Measurements from ENCODE around the gene SLC39A8.
"Not testable (repeated sequence)": the region's sequence is repeated elsewhere in the genome, so short reads cannot be mapped to it uniquely, and the experiment has no call there.

SLC39A8 gene

DNA sequence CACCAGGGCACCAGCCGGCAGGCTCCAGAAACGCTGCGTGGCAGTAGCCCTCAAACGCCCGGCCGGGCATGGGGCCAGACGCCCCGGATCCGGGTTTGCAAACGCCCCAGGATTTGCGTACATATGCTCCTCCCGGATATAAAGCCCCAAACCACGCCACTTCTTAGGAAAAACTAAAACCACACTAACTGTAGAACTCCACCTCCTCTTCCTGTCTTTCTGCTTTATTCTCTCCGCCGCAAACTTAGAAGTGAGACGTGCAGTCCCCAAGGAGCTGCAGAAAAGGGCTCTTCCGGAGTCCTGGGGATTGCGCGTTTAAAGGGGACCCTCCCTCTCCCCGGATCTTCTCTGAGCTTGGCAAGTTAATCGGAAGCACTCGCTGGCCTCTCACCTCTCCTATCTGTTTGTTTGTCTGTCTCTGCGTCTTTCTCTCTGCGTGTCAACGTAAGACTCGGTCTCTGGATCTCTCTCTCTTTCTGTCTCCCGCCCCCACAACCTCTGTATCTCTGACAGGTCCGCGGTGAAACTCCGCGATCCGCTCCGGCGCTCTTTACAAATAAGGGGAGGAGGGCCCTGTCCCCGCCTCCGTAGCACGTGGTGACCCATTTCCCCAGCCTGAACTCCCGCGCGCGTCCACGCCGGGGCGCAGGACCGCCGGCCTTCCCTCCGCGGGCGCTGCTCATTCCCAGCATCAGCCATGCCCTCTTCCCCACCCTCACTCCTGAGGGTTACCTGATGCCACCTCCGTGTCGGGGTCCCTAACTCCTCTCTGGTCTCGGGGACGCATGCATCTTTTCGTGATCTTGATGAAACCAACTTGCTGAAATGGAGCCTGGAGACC, at the start of gene SLC39A8:
Gene SLC39A8 (minus strand): TSS at position 529 of the 841 bp plus-strand sequence. CDS start 820 bp downstream, outside the sequence.
- peak; percentile 69 to 80 for DNase-seq (ENCODE audit: low read depth in 2 of 2, low spot score in 1 of 2)

DNA sequence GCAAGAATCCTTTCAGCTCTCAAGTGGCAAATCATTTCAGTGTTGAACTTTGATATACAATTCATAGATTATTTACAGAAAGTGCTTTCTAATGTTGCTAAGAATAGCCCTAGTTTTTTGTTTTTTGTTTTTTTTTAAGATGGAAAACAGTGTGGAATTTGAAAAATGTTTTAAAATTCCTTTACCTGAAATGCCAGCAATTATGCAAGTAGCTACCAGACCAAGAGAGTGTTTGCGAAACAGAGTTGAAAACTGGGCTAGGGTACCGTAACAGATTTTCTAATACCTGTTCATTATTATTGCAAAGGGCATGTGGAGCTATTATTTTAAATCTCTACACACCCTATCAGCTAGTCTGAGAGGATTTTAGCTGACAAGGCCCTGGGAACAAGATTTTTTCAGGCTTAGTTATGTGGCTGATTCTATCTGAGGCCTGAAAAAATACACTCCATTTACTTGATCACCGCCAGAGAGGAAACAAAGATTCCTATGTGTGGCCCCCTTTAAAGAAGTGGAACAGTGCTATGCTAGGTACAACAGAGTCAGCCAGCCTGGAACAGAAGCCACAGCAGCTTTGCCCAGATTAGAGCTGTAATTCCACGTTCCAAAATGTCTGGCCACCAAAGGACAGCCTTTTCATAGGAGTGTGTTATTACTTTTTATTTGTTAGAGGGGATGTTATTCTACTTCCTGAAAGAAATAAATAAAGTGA, 46.9 kb upstream of the SLC39A8 start:
- no peak for DNase-seq (ENCODE audit: low read depth in 2 of 2, low spot score in 1 of 2)

DNA sequence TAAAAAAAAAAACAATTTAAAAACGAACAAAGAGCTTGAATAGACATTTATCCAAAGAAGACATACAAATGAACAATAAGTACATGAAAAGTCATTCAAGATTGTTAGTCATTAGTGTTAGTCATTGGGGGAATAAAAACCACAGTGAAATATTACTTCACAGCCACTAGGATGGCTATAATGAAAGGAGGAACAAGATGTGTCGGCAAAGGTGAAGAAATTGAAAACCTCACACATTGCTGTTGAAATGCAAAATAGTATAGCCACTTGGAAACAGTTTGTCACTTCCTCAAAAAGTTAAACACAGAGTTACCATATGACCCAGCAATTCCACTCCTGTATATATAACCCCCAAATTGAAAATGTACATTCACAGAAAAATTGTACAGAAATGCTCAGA, 45.2 kb upstream of the SLC39A8 start:
- DNase-seq (ENCODE audit: low read depth in 2 of 2, low spot score in 1 of 2) = no peak

DNA sequence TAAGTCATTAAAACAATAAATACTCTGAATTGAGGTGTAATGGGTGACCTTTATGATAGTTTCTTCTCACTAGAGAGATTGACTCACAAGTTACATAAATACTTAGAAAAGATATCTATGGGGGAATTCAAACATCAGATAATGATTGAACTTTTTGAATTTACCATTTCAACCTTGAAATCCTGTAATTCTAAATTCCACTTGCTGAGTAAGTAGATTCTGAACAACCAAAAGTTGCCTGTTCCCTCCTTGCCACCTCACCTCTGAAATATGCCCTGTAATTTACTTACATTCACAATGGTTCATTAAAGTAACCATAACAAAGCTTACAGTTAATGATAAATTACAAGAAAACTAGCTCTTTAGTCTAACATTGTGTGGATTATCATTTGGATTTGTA, 43.3 kb upstream of the SLC39A8 start:
- DNase-seq (ENCODE audit: low read depth in 2 of 2, low spot score in 1 of 2) = no peak

DNA sequence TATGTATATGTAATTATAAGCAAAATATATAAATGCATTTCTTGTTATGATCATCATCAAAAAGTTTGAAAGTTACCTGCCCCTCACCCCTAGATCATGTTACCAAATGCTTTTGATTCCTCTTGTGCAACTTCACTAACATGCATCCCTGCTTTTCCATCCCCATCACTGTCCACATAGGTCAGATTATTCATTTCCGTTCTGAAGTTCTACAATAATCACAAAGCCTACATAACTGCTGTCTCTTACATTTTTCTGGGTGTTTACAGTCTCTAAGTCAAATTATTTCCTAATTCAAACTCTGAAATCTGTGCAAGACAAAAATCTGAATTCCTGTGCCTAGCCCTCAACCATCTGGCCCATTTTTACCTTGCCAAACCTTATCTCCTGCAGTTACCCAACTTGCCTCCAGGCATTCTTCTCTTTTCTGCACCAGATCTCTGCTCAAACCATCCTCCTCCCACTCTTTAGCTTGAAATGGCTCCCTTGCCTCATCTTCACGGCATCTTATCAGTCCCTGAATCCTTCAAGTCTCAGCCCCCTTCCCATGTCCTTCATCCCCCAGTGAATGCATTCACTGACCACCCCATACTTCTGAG, 42.4 kb upstream of the SLC39A8 start:
- no peak for DNase-seq (ENCODE audit: low read depth in 2 of 2, low spot score in 1 of 2)

DNA sequence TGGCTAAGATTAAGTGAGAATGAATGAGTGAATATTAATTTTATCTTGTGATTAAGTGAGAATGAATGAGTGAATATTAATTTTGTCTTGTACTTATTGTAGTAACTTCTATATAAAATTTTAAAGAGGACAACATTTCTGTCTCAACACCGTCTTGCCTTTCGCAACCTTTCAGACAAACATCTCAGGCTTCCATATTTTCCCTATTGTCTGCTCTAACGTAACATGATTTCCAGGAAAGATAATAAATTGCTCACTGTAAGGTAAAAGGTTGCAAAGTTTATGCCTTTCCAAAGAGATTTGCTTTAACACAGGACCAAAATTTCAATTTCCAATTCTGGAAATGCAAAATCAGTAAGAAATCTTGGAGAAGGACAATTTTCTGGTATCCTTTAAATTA, 41.7 kb upstream of the SLC39A8 start:
- DNase-seq (ENCODE audit: low read depth in 2 of 2, low spot score in 1 of 2) = no peak

DNA sequence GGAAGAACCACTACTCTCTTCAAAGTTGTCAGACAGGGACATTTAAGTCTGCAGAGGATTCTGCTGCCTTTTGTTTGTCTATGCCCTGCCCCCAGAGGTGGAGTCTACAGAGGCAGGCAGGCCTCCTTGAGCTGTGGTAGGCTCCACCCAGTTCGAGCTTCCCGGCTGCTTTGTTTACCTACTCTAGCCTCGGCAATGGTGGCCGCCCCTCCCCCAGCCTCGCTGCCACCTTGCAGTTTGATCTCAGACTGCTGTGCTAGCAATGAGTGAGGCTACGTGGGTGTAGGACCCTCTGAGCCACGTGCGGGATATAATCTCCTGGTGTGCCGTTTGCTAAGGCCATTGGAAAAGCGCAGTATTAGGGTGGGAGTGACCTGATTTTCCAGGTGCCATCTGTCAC, 35.0 kb upstream of the SLC39A8 start:
- not testable (repeated sequence) for DNase-seq (ENCODE audit: low read depth in 2 of 2, low spot score in 1 of 2)

DNA sequence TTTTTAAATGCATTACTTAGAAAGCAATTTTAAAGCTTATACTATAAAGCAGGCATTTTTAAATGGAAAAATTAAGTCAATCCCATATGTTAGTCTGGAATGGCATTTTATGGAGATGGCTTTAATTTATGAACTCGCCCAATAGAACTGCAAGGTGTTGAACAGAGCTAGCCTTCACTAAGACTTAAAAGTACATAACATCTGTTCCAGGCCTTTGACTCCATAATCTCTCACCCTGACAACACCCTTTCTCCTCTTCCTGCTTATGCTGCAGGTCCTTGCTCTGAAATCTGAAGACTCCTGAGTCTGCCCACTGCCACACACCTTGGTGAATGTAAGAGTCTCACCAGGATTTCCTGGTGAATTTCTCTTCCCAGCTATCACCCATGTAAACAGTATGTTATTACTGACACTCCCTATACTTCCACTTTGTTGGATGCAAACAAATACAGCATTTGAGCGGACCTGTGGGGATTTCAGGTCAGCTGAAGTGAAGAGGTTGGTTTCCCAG, 17.7 kb upstream of the SLC39A8 start:
- DNase-seq (ENCODE audit: low read depth in 2 of 2, low spot score in 1 of 2) = no peak

DNA sequence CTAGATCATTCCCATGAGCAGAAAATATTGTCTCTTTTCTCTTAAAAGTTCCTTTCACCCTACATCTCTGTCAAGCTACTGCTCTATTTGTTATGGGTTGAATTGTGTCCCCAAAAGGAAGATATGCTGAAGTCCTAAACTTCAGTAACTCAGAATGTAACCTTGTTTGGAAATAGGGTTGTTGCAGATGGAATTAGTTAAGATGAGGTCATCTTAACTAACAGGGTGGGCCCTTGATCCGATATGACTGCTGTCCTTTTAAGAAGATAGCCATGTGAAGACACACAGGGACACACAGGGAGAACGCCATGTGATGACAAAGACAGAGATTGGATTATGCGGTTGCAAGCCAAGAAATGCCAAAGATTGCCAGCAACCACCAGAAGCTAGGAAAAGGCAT, 12.8 kb upstream of the SLC39A8 start:
- no peak for DNase-seq (ENCODE audit: low read depth in 2 of 2, low spot score in 1 of 2)

DNA sequence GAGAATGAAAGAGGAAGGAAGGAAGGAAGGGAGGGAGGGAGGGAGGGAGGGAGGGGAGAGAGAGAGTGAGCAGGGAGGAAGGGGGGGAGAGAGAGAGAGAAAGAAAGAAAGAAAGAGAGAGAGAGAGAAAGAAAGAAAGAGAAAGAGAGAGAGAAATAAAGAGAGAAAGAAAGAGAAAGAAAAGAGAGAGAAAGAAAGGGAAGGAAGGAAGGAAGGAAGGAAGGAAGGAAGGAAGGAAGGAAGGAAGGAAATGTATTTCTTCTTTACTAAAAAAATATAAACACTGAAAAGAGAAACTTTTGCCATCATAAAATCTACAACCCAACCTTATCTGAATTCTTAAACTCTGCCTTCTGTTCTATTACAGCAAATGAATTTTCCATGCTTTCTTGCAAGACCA, 12.4 kb upstream of the SLC39A8 start:
- DNase-seq (ENCODE audit: low read depth in 2 of 2, low spot score in 1 of 2) = not testable (repeated sequence)

DNA sequence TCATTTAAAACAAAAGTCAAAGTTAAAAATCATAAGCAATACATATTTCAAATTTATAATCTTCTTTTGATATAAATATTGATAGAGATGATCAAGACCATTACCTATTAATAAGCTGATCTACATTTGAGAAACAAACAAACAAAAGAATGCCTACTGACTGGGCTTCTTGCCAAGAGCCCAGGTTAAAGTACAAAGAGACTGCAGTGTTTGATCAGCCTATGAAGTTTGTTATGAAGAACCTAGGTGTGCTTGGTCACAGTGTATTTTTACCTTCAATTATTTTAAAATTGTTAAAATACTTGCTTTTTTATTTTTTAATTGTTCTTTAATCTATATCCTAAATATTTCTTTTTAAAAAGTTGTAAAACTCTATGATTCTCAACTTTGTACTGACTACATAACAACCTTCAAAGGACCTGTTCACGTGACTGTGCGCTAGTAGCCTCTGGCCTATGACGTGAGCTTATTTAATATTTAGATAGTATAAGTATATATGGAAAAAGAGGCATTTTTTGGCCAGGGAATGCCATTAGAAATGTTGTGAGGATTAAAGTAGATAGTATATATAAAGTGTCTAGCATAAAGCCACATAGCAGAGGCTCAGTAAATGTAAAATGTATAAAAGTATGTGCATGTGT, 11.4 kb upstream of the SLC39A8 start:
- no peak for DNase-seq (ENCODE audit: low read depth in 2 of 2, low spot score in 1 of 2)

DNA sequence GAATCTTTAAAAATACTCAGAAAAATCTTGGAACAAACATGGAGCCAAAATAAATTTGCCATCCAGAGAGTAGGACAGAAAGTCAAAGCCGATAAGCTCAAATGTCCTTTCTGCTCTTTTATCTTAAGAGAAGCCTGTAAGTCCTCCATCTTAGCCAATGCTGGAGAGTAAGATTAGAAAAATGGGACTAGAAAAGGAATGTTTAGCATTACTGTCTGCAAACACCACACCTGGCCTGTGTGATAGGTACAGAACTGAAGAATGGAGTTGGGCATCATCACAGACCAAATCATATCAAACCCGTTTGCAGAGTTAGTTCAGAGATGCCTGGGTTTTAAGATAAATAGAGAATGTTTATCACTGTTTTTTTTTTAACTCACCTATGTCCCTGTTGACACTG, 10.5 kb upstream of the SLC39A8 start:
- DNase-seq (ENCODE audit: low read depth in 2 of 2, low spot score in 1 of 2) = no peak

DNA sequence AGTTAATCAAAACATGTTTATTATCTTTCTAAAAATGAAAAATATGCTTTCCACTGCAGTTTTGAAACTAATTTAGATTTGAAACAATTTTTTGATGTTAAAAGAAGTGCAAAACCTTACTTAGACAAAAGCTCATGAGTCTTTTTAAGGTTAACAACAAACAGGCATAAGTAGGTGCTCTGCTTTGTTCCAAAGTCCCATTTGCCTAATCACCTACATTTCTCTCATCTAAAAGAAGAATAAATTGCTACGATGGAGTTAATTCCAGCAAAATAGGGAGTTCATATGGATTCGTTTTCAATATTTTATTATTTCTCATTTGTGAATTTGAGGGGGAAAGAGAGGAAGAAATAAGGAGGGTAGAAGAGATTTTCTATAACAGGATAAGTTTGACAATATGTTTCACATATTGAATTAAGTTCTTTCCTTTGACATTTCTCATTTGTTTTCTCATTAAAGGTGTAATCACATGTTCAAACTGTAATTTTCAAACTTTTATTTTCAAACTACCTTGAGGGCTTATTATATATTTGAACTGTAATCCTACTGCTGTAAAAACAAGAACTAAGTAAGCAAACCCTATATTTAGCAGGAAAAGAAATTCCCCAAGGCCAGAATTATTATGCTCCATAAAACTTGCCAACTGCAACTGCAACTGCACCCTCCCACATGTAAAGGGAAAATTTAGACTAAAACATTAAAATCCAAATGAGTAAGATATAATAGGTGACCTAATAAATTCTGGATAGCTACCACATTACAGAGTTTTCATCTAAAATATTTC, 9.6 kb upstream of the SLC39A8 start:
- no peak for DNase-seq (ENCODE audit: low read depth in 2 of 2, low spot score in 1 of 2)

DNA sequence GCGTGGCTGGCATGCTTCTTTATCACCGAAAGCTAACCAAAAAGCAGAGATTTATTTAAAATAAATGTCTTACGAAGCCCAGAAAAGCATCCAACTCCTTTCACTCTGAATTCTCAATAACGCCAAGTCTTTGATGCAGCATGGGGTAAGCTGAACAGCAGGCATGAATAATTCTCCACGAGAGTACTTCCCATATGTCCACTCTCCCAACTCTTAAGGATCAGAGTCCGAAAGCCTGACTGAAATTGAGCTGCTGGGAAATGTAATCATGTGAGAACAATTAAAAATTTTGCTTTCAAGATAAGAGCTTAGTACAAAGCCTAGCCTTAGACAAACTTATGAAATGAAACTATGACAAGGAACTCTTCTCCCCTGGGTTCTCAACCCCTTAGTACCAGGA, 7.5 kb upstream of the SLC39A8 start:
- DNase-seq (ENCODE audit: low read depth in 2 of 2, low spot score in 1 of 2) = no peak

DNA sequence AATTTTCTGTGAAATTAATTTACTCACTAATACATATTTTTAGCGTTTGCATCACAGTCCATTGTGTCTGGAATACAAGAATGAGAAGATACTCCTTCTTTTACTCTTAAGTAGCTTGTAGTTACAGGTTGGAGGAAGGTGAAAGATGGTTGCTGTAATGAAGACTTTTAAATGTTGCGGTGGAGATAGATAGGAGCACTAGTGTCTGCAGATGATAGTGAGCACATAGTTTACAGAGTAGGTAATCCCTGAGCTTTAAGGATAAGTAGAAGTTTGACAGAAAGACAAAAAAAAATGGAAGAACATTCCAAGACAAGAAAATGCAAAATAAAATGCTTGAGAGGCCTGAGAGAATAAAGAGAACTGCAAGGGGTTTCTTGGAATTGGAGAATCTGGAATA, 5.4 kb upstream of the SLC39A8 start:
- DNase-seq (ENCODE audit: low read depth in 2 of 2, low spot score in 1 of 2) = no peak

DNA sequence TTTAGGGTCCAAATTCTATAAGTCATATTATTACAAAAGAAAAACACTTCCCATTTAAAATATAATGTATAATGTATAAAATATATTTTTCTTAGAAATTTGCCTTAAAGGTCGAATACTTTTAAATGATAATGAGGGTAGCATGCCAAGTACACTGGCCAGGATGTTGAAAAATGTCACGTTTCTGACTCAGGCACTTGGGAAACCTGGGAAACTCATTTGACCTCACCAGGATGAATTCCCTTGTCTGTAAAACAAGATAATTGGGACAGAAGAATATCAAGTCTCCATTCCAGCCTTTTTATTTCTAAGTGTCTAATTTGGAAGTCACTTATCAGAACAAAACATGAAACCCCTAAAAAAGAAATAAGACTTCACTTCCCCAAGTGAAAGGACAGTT, 3.4 kb upstream of the SLC39A8 start:
- no peak for DNase-seq (ENCODE audit: low read depth in 2 of 2, low spot score in 1 of 2)

DNA sequence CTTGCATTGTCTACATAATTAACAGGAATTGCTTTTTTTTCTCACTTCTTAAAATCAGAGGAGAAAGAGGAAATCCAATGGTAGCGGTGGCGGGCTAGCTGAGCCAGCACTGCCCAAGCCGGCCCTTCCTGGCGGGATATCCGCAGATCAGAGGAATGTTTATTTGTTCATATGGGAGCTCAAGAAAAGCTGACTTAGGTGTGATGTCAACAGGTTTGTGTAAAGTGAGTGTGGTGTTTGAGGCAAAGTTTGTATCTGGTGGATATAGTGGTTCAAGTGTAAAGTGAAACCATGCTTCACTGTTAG, 466 bp upstream of the SLC39A8 start:
- DNase-seq (ENCODE audit: low read depth in 2 of 2, low spot score in 1 of 2) = no peak

DNA sequence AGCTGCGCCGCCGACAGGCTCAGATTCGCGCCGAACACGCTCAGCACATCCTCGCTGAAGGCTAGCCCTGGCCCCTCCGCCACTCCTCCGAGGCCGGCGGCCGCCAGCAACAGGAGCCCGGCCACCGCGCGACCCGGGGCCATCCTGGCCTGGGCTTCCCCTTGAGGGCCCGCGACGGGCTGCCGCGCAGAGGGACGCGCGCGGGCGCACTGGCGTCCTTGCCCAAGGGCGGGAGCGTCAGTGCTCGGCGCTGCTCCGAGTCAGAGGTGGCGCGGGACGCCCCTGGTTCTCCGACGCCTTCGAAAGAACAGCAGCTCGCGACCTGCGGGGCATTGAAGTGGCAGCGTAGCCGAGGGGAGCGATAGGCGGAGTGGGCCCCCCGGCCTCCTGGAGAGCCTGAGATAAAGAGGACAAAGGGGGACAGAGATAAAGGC, 745 bp downstream of the SLC39A8 start:
- DNase-seq (ENCODE audit: low read depth in 2 of 2, low spot score in 1 of 2) = peak; percentile 17 to 42

DNA sequence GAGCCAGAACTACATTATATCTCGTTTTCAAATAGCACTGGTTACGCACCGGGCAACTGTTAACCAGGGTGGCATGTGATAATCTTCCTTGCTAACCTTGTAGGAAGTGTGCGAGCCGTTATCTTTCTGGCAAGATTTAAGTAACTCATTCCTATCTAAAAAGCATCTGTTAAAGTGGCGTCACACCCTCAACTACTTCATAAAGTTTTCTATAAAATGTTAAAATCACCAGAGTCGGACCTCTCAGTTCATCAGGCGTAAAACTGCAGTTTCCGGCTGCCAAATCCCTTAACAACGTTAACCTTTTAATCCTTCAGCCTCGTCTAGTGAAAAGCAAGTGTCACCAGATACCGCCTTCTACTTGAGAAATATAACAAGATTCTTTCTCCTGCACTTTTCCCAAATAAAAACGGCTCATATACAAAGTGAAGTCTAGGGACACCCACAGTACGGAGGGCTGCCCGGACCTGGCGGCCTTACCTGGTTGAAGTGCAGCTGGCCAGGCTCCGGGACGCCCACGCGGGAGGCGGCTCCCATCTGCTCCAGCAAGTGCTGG, 1.2 kb downstream of the SLC39A8 start:
- peak in 1 of 2 donors; percentile 20 for DNase-seq (ENCODE audit: low read depth in 2 of 2, low spot score in 1 of 2)

DNA sequence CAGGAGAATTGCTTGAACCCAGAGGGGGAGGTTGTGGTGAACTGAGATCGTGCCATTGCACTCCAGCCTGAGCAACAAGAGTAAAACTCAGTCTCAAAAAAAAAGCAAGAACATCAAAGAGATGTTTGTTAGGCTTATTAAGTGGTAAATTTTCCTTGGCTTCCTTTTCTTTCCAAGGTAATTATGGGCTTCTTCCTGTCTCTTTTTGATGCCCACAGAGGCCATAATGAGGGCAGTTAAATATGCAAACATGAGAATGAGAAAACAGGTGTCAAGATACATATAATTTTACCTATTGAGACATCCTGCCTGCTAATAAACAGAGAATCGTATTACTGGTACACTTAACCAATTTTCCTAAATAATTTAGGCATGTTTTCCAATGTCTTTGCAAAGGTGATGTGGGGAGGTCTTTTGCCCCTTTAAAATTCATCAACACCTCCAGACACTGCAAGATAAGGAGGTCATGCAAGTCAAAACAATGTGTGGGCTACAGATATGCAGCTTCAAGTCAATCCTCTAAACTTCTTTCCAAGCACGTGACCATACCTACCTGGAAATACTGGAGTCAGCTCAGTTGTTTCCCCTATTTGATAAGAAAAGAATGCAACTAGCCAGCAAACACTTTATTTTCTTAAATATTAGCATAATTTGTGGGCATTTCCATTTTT, 2.7 kb downstream of the SLC39A8 start:
- no peak for DNase-seq (ENCODE audit: low read depth in 2 of 2, low spot score in 1 of 2)
